Hepatocyte (in vitro differentiated cells): ENCODE results near the gene TRIM17.

Experiments
- EZH2 ChIP-seq: fragments of 200-600 bp; sonication (generic); IDR thresholded peaks from 2 replicates; pipeline ENCODE4 v1.6.1; 2016; ENCODE audit warnings: antibody characterized with exemption, mild to moderate bottlenecking, borderline replicate concordance
- EZH2phosphoT487 ChIP-seq: fragments of 200-600 bp; sonication (generic); IDR thresholded peaks from one replicate; pipeline ENCODE4 v1.6.1; 2018; ENCODE audit warnings: antibody characterized with exemption, mild to moderate bottlenecking, low read depth, moderate library complexity; ENCODE audit not compliant: unreplicated experiment, severe bottlenecking
- TF ChIP-seq, protein P1 (sequence below): fragments of 200-600 bp; sonication (generic); IDR thresholded peaks from 2 replicates; pipeline ENCODE4 v1.5.1; 2016; ENCODE audit warnings: antibody characterized with exemption, mild to moderate bottlenecking; ENCODE audit not compliant: poor library complexity

DNA sequence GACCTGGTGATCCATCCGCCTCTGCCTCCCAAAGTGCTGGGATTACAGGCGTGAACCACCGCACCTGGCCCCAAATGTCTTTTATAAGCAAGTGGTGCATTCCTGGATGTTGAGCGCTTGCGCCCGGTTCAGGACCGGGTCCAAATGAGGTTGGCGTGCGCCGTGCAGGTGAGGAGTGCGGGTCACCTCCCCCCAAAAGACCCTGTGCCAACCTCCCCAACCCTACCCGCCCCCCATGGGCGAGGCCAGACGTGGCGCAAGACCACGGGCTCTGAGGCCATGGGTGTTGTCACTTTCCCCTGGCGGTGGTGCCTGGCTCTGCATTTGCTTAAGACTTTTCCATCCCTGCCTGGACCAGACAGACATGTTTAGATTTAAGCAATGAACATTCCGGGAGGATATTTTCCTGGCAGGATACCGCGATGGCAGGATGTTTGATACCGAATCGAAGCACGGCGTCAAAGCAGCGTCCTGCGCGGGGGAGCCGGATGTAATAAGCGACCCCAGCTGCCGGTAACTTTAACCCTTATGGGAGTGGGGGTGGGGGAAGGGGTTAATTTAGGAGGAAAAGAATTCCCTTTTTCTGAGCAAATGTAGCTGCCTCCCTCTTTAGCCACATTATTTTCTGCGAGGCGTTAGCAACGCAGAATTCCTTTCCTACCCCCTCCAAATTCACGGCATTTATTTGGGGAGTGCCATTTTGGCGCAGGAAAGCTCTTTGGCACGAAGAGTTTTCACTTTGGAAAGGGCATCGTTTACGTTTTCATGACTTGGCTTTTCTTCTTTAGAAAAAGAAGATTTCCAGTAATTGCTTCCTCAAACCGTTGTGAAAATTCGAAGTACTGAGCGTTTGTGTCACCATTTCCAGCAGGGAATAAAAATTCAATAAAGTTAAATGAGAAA, 42.7 kb upstream of the TRIM17 start:
- TF ChIP-seq, protein P1, sequence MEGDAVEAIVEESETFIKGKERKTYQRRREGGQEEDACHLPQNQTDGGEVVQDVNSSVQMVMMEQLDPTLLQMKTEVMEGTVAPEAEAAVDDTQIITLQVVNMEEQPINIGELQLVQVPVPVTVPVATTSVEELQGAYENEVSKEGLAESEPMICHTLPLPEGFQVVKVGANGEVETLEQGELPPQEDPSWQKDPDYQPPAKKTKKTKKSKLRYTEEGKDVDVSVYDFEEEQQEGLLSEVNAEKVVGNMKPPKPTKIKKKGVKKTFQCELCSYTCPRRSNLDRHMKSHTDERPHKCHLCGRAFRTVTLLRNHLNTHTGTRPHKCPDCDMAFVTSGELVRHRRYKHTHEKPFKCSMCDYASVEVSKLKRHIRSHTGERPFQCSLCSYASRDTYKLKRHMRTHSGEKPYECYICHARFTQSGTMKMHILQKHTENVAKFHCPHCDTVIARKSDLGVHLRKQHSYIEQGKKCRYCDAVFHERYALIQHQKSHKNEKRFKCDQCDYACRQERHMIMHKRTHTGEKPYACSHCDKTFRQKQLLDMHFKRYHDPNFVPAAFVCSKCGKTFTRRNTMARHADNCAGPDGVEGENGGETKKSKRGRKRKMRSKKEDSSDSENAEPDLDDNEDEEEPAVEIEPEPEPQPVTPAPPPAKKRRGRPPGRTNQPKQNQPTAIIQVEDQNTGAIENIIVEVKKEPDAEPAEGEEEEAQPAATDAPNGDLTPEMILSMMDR, result peak; percentile 78
- TF ChIP-seq EZH2 (no peak), EZH2phosphoT487 (no peak)
